OCI-M1 (cell line): ENCODE results near the gene TSPO.

ENCODE experiments used
- DNase-seq: peaks from one replicate; lab custom pipeline; 2025; lab: John Stamatoyannopoulos, UW

The TSPO gene

DNA sequence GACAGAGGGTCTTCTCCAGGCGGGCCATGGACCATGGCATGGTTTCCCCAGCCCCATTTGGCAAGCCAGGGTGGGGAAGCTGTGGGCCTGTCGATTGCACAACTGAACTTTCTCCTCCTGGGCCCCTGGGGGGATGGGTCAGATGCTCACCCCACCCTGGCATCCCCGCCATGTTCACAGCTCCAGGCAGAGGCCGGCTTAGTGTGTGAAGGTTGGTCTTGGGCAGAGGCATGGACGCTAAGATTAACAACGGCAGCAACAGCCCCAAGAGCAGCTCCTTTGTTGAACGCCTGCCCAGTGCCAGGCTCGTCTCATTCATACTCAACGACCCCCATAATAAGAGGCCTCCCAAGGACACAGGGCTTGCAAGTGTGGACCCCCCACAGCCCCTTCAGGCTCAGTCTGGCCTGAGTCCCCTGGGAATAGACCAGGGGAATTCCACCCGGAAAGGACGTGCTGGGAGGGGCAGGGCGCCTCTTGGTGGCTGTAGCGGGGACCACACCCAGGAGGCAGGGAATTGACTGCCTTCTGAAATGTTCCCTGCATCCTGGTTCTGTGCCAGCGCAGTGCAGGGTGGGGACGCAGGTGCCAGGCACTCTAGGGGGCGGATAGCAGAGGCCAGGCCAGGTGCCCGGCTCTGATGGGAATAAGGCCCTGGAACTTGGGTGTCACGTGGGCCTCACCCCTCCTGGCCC is 8.3 kb downstream of the TSPO start:
- no peak for DNase-seq

DNA sequence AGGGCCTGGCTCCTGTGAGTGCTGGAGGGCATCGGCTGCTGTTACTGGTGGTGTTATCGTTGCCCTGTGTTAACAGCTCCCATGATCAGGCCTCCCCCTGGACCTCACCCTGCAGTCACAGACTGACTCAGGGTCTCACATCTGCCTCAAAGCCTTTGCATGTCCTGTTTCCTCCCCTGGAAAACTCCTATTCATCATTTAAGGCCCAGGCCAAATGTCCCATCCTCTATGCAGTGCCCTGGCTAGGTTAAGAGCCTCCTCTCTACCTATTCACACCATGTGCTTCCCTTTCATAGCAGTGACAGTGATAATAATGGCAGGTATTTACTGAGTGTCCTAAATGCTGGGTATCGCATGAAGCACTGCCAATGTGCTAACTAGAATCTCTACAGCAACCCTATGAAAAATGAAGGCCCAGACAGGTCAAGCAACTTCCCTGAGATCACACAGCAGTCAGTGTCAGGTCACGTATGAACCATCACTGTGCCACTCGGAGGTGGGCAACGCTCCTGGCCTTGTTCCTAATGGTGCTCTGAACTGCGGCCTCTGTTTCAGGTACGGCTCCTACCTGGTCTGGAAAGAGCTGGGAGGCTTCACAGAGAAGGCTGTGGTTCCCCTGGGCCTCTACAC is 9.3 kb downstream of the TSPO start:
- no peak for DNase-seq

DNA sequence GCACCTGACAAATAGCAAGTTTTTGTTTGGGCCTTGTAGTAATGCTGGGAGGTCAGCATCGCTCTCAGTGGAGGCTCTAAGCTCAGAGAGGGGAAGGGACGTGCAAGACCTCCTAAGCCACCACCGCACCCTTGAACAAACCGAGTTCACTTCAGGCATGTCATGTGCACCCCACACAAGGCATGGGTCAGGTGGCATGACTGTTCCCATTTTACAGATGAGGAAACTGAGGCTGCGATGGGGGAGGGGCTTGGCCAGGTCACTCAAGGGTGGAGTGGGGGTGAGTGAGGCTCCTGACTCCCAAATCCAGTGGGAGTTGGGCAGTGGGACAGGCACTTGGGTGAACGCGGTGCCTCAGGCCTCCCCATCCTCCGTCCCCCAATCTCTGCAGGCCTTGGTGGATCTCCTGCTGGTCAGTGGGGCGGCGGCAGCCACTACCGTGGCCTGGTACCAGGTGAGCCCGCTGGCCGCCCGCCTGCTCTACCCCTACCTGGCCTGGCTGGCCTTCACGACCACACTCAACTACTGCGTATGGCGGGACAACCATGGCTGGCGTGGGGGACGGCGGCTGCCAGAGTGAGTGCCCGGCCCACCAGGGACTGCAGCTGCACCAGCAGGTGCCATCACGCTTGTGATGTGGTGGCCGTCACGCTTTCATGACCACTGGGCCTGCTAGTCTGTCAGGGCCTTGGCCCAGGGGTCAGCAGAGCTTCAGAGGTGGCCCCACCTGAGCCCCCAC is 11.2 kb downstream of the TSPO start:
- no peak for DNase-seq

DNA sequence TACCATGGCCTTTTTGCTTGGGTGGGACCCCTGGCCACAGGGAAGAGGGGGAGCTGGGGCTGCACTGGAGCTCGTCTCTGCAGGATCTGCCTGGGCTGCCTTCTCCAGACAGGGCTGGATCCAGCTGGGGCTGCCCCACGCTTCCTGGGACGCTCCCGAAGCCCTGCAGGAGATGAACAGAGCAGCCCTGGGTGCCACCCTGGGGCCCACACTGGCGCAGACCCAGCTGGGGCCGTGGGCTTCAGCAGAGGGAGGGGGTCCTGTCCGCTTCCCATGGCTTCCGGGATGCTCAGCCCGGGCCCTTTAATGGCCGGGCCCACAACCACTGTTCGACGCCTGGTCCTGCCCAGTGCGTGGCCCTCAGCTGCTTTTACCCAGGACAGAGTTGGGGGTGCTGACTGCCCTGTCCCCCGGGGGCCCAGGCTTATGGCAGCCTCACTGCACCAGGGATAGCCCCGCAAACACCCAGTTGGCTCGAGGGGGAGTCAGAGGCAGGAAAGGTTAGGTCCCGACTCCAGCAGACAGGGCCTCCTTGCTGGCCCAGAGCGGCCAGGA is 12.0 kb downstream of the TSPO start:
- DNase-seq: no peak

DNA sequence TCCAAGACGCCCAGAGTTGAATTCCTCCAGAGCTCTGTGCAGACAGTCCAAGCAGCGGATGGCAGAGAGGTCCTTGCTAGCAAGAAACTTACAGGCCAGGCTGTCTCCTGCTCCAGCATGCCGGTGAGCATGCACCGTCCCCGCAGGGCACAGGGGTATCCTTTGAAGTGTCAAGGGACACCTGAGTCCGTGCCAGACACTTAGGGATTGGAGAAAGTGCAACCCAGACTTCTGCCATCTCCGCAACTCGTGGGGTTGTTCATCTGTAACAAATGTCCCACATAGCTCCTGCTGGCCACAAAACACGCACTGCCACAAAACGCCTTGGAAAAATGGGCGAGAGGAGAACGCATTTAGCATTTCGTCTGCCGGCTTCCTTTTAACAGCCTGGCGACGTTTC is 13.3 kb downstream of the TSPO start:
- no peak for DNase-seq

DNA sequence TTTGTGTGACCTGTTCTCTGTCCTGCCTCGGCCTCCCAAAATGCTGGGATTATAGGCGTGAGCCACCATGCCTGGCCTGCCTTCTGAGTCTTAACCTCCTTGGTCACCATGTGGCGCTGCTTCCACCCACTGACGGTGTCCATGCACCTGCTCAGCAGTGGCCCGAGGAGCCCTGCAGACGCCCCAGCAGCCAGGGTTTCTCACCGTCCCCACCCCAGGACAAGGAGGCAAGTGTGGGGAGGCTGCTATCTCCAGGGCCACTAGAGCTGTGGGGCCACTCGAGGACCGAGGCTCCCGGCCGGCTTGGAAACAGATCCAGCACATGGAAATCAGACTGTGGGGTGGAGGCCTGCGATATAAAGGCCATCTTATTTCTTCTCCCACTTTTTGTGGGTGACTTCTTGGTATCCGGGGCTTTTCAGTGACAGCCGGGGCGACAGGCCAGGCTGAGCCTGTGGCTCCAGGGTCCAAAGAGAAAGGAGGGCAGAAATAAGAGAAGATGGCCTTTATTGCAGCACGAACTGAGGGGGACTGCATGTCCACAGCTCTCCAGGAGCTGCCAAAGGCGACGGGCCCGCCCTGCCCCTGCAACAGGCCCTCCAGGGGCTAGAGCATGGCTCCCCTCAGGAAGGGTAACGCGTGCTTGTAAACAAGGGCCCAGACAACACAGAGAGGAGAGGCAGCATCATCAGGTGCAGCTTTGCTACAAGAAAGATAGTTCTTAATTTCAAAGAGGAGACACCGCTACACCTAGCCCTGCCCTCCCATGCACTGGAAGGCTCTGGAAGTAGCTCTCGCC is 15.0 kb downstream of the TSPO start:
- DNase-seq: no peak

DNA sequence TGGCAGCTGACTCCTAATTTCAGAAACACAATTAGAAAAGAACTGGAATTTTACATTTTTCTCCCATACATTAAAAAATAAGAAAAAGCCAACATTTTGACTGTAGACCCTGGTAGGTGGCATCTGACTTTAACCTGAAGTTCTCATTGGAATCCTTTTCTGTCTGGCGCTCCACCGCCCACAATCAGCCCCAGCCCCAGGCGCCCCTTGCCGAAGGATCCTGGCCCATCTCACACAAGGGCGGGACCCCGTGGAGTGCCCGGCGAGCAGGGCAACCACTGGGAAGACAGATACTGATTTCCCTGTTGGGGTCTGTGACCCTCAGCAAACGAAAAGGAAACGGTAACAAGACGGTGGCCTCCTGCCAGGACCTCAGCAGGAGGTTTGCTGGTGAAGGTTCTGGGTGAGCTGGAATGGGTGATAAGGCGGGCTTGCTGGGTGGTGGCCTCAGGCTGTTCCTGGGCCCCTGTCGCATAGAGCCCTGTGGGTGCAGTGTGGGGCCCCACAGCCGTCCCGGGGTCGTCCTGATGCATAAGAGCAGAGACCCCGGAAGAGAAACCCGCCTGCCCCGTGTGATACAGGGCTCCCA is 15.7 kb downstream of the TSPO start:
- no peak for DNase-seq

DNA sequence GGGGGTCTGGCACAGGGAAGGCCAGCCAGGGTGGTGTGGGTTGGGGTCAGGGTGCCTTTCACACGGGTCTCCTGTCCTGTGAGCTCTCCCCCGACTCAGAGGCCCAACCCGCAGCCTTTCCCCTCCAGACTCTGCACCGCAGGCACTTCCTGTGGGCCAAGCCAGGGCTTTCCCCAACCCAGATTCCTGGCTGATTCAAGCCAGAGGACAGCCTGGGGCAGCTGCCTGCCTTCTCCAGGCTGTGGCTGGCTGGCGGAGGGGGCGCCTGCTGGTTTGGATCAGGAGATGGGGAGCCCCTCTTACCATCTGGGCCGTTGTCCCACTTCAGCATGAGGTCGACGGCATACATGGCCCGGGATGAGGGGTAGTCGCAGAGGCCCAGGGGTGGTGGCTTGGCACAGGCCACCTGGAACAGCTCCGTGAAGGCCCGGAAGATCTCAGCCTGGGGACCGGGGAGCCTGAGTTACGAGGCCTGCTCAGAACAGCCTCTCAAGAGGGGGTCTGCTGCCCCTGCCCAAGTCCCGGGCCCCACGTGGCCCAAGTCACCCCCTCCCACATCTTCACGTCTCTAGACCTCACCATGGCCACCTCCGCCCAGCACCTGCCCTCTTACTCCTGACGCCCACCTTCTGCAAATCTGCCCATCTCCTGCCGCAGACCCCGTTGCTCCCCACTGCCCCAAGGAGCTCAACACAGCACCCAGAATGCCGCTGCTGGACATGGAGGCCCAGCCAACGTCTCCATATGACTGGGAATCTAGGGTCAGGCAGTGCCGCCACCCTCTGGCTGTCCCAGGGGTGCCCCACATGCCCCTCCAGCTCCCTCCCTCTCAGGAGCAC is 17.3 kb downstream of the TSPO start:
- no peak for DNase-seq

DNA sequence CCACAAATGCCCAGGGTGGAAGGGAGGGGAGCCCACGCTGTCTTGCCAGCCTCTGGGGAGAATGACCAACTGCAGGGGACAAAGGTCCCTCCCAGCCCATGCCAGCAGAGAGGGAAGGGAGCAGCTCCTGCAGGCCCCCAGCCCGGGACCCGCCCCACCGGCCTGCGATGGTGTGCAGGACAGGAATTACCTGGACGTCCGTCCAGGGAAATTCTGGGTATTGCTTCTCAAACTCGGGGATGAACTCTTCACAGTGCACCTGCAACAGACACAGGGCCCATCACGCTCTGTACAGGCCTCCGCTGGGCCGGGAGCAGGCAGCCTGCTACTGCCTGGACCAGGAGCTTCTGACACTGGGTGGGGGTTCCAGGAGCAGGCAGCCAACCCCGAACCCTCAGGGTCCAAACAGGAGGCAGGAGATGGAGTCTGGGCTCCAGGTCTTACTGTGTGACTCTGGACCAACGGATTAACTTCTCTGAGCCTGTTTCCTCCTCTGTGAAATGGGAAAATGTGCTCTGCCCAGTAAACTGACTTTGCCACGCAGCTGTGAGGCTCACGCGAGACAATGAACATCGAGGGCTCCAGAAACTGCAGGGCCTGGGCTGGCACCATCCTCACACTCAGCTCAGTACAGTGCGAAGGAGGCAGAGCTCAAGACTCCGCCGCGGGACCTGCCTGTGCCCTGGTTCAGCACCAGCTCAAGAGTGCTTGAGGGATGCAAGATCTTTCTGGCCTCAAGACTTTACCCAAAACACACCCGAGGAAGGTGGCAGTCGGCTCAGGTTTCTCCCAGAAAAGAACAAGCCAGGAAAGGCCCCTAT is 18.2 kb downstream of the TSPO start:
- no peak for DNase-seq

DNA sequence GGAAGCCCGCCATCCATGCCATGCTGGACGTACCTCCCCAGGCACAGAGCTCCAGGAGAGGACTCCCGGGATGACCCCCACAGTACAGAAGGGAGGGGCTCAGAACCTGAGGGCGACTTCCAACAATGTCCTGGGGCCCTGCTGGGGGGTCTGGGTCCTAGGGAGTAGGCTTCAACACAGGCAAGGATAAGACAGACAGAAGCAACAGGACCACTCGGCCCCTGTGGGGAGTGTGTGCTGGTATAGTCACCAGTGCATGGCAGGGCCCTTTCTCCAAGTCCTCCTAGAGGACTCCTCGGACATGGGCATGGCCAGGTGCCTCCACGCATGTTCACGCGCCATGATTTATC is 18.7 kb downstream of the TSPO start:
- DNase-seq: no peak

DNA sequence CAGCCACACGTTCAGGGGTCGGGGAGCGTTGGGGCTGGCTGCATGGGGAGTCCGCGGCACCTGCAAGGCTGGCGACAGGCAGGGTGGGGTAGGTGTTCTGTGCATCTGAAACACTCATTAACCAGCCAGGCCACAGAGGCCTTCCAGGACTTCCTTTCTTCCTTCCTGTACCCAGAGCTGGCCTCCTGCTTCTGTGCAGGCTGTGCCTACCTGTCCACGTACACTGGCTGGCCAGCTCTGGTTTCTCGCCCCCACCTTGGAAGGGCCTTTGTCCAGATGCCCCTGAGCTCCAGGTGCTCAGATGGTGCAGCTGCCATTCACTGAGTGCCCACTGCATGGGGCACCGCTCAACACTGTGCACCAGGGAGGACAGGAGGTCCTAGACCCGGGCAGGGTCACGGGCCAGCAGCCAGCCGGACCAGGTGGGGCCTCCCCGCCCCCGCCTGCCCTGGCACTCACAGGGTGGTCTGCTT is 19.7 kb downstream of the TSPO start:
- no peak for DNase-seq

DNA sequence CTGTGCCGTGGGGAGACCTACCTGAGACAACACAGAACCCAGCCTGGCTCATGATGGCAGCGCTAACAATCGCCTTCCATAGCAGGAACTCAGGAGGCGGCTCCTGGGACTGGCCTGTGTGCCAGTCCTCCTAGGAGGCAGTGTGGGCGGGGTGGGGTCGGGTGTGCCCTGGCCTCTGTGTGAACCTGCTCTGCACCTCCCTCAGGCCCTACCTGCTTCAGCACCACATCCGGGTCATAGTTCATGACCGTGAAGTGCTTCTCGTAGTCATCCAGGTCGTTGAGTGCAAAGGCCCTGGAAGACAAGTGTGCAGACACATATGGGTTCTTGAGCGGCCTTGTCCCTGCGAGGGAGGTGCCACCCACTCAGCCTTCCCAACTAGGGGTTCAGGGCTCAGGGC is 20.2 kb downstream of the TSPO start:
- no peak for DNase-seq

DNA sequence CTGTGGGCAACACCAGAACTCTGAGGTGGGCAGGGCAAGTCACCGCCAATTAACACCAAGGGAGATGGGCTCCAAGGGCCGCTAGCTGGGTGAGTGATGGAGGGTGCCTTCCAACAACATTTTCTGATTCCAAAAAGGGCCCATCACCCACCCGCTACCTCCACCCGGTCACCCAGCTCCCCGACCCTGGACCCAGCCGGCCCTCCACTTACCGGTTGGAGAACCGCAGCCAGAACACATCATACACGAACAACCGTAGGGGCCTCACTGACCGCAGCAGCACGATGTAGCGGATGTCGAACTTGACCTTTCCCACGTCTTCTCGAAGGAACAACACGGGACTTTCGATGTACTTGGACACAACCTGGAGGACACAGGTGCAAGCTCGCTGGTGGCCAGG is 20.8 kb downstream of the TSPO start:
- DNase-seq: no peak

DNA sequence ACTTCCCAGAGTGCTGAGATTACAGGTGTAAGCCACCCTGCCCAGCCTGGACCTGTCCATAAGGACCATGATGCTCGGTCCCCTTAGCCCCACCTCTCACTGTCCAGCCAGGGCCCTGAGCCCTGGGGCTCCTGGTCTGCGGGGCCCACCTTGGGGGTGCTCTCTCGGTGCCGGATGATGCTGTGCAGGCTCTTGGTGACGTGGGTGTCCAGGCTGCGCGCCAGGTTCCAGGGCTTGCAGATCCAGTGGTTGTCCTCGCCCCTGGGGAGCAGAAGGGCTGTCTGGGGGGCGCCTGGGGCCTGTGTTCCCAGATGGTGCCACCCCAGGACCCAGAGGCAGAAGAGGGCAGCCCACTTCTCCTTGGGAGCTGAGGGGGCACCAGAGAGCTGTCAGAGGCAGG is 22.2 kb downstream of the TSPO start:
- DNase-seq: no peak

DNA sequence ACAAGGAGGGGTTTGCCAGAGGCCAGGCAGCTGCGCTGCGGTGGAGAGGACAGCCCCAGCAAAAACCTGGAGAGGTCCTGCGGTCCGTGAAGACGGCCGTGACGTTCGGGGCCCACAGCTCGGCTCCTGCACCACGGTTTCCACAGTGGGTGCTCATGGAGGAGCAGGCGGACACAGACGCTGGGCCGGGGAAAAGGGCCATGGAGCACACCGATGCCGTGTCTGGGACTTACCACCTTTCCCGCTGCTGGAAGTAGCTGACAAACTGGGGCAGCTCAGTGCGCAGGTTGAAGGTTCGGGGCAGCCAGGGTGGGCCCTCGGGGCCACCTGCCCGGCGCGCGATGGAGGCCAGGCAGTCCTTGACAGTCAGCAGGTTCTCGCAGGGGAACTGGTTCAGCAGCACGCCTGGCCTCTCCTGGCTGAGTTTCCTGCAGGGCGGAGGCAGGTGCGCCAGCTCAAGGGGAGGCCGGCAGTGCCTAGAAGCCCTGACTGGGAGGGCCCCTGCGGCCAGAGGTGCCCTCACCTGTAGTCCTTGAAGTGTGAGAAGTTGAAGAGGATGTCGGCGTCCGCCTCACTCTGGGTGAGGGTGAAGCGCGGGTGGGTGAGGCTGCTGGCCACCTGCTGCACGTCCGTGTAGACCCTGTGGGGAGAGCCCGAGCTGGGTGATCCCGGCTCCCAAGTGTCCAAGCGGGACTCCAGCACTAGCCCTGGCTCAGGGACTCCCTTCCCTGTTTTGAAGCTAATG is 22.8 kb downstream of the TSPO start:
- no peak for DNase-seq

DNA sequence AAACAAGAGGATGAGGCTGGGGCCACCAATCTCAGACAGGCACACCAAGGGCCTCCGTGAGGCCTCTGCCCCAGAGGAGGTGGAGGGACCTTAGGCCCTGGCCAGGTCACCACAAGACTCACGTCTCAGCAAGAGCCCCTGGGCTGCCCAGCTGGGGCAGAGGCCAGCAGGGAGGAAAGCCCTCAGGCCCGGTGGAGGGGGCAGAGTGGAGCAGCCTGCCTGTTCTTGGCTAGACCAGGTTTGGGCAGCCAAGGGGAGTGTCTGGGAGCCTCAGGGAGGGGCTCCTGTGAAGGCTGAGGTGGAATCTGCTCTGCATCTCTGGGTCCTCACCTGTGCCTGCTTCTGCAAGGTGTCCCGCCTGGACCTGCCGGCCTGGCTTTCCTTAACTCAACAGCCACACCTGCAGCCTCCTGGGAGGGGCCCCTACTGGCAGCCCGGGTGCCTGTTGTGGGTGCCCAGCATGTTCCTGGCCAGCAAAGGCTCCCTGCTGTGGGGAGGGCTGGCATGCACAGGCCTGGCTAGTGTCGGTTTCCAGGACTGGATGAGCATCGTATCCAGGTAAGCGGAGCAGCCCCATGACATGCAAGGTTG is 23.7 kb downstream of the TSPO start:
- no peak for DNase-seq

DNA sequence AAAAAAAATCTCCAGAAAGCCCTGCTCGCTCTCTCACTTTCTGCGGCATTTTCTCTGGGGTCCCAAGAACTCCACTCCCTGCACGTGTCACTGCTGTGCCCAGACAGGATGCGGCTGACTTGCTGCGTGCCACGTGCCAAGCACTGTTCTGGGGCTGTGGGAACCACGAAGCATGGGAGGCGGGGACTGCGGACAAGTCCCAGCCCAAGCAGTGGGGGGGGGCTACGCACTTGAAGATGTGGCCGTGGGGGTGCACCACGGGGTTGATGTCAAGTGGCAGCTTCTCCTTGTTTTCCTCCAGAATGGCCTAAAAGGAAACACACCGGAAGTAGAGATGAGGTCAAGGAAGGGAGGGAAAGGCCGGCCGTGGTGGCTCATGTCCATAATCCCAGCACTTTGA is 24.7 kb downstream of the TSPO start:
- DNase-seq: no peak

DNA sequence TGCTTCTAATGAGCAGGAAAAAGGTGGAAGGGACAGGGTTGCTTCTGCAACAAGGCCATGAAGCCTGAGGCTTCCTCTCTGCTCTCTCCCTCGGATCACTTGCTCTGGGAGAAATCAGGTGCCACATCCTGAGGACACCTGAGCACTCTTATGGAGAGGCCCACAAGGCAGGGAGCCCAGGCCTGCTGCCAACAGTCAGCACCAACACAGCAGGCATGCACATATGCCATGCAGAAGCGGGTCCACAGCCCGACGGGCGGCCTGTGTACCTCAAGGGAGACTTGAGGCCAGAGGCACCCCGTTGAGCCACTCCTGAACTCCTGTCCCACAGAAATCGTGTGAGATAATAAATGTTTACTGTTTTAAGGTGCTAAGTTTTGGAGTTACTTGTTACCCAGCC is 26.1 kb downstream of the TSPO start:
- no peak for DNase-seq
